Measurements from ENCODE around the gene PVALB. TPM values are rescaled to one million over a fixed set of nuclear protein-coding genes. Genes with fewer than 3 reads are reported as not detected.

PVALB gene
- total RNA-seq (2014; rRNA removed; shearing (Covaris generic)) (not detected in 2 replicates), total RNA-seq (2022) (not detected in 2 replicates), Bru-seq, nascent RNA (not detected), BruChase-seq, experiment 1, labeled RNA remaining after a 6-hour chase (not detected), BruChase-seq, experiment 2, labeled RNA remaining after a 2-hour chase (not detected)
- long read RNA-seq, result 0 reads

- DNase-seq (ENCODE audit: low spot score), result no peak
- Histone ChIP-seq H3K9me2 (ENCODE audit: insufficient read depth, low read length) (no peaks in the 10 kb centered on the region), H2AFZ (ENCODE audit: low read length) (no peak within 1 kb of the TSS), H3K36me3 (ENCODE audit: insufficient read depth, low read length) (no peaks in the 10 kb centered on the region), H3K4me3 (ENCODE audit: low read depth, low read length, poor library complexity, severe bottlenecking) (no peak within 1 kb of the TSS), H4K20me1 (ENCODE audit: insufficient read depth, low read length) (no peaks in the 10 kb centered on the region), H3K4me1 (ENCODE audit: insufficient read depth, low read length, poor library complexity, severe bottlenecking) (no peaks in the 10 kb centered on the region), H3K79me2 (ENCODE audit: insufficient read depth, low read depth, low read length) (no peaks in the 10 kb centered on the region), H3K9me3 (ENCODE audit: low read length) (no peaks in the 10 kb centered on the region), H3K4me2 (ENCODE audit: low read length) (no peak within 1 kb of the TSS), H3K27ac (ENCODE audit: low read depth, low read length, poor library complexity, severe bottlenecking) (no peak within 1 kb of the TSS)
- ChIA-PET POLR2A (no interaction called here), CTCF (ENCODE audit: unreplicated experiment) (no interaction called here)
- intact Hi-C loops (cut with micrococcal nuclease; ENCODE audit: unreplicated experiment), result no loop called here
- no TSS peak for BruUV-seq (replicated peaks)
- TF ChIP-seq CTCF (conservative IDR thresholded peaks at IDR 0.05; ENCODE audit: low read length), result no peak
- TF ChIP-seq EZH2phosphoT487 (IDR thresholded peaks at IDR 0.05; ENCODE audit: borderline replicate concordance, low read depth, low read length), result no peak
Measured at GRCh38 chr22:36816636-36817524, at the start of gene PVALB. TSS of gene PVALB (minus strand) at chr22:36817035. CDS start at chr22:36817005, 30 bp downstream.

- DNase-seq (ENCODE audit: low spot score), result no peak
- intact Hi-C loops (cut with micrococcal nuclease; ENCODE audit: unreplicated experiment), result no loop called here
- no peak overlapping the region for H3K4me3 ChIP-seq (ENCODE audit: low read depth, low read length, poor library complexity, severe bottlenecking)
- no peak for TF ChIP-seq CTCF (conservative IDR thresholded peaks at IDR 0.05; ENCODE audit: low read length)
- no peak for TF ChIP-seq EZH2phosphoT487 (IDR thresholded peaks at IDR 0.05; ENCODE audit: borderline replicate concordance, low read depth, low read length)
- no peaks in the 10 kb centered on the region for H4K20me1 ChIP-seq (ENCODE audit: insufficient read depth, low read length)
- H3K9me3 ChIP-seq (ENCODE audit: low read length), result no peaks in the 10 kb centered on the region
- H3K79me2 ChIP-seq (ENCODE audit: insufficient read depth, low read depth, low read length), result peaks cover 19% of the 10 kb centered on the region; the same call in 1 of the 2 replicates
- H3K36me3 ChIP-seq (ENCODE audit: insufficient read depth, low read length), result peaks cover 55% of the 10 kb centered on the region
- POLR2A ChIA-PET, result no interaction called here
- peaks cover 30% of the 10 kb centered on the region for H3K4me1 ChIP-seq (ENCODE audit: insufficient read depth, low read length, poor library complexity, severe bottlenecking)
- H2AFZ ChIP-seq (ENCODE audit: low read length), result no peak overlapping the region
- no peaks in the 10 kb centered on the region for H3K9me2 ChIP-seq (ENCODE audit: insufficient read depth, low read length)
- no peak overlapping the region for H3K27ac ChIP-seq (ENCODE audit: low read depth, low read length, poor library complexity, severe bottlenecking)
- no peak overlapping the region for H3K4me2 ChIP-seq (ENCODE audit: low read length)
- CTCF ChIA-PET (ENCODE audit: unreplicated experiment), result no interaction called here
- BruUV-seq (replicated peaks), result no TSS peak
Measured at GRCh38 chr22:36865346-36865745, 48.5 kb upstream of the PVALB start.

Measured in OCI-LY7 (cell line).